Measurements from ENCODE around the gene NR2E3. TPM values are rescaled to one million over a fixed set of nuclear protein-coding genes. Genes with fewer than 3 reads are reported as not detected.

The NR2E3 gene
- total RNA-seq, 2 donors from 2014 or later = not detected

GRCh38 chr15:71788646-71789579, 21.4 kb upstream of the NR2E3 start:
- no peak for DNase-seq
- intact Hi-C loops (cut with DNase I) = no loop called here

GRCh38 chr15:71789616-71790015, 20.7 kb upstream of the NR2E3 start:
- DNase-seq = no peak
- no peak for ATAC-seq
- intact Hi-C loops (cut with DNase I) = no loop called here

More at GRCh38 chr15:71788646-71789579, 21.4 kb upstream of the NR2E3 start:
- no peak for ATAC-seq

GRCh38 chr15:71790081-71790480, 20.3 kb upstream of the NR2E3 start:
- no peak for DNase-seq
- no peak for ATAC-seq
- intact Hi-C loops (cut with DNase I) = no loop called here

GRCh38 chr15:71791975-71792374, 18.4 kb upstream of the NR2E3 start:
- no peak for ATAC-seq
- DNase-seq = no peak
- intact Hi-C loops (cut with DNase I) = no loop called here

GRCh38 chr15:71792521-71792920, 17.8 kb upstream of the NR2E3 start:
- DNase-seq (no peak), ATAC-seq (no peak)
- intact Hi-C loops (cut with DNase I) = no loop called here

GRCh38 chr15:71798641-71799040, 11.7 kb upstream of the NR2E3 start:
- intact Hi-C loops (cut with DNase I) = no loop called here
- DNase-seq (no peak), ATAC-seq (no peak)

GRCh38 chr15:71800190-71800589, 10.2 kb upstream of the NR2E3 start:
- intact Hi-C loops (cut with DNase I) = loop anchor here in 1 of 2 donors (2.0 to 5.0 kb wide), 2 partner anchors 51 to 353 kb away; no protein-coding TSS in a partner anchor
- ATAC-seq (no peak), DNase-seq (no peak)

GRCh38 chr15:71800835-71801745, 9.3 kb upstream of the NR2E3 start:
- no peak for DNase-seq

GRCh38 chr15:71801935-71802655, 8.3 kb upstream of the NR2E3 start:
- intact Hi-C loops (cut with DNase I) = loop anchor here in 1 of 2 donors (2.0 to 5.0 kb wide), 2 partner anchors 53 to 355 kb away; no protein-coding TSS in a partner anchor
- no peak for DNase-seq
- no peak for ATAC-seq

More at GRCh38 chr15:71800835-71801745, 9.3 kb upstream of the NR2E3 start:
- intact Hi-C loops (cut with DNase I) = loop anchor here in 1 of 2 donors (2.0 to 5.0 kb wide), 2 partner anchors 52 to 354 kb away; no protein-coding TSS in a partner anchor
- ATAC-seq = peak; percentile 86 to 90

- intact Hi-C loops (cut with DNase I) = loop anchor here in 1 of 2 donors (5.0 kb wide), 1 partner anchor 355 kb away; no protein-coding TSS in a partner anchor
- ATAC-seq = no peak
Observed at GRCh38 chr15:71802770-71803169, 7.6 kb upstream of the NR2E3 start.

GRCh38 chr15:71804226-71804625, 6.1 kb upstream of the NR2E3 start:
- ATAC-seq (no peak), DNase-seq (no peak)
- intact Hi-C loops (cut with DNase I) = loop anchor here in 1 of 2 donors (5.0 kb wide), 1 partner anchor 357 kb away; no protein-coding TSS in a partner anchor

More at GRCh38 chr15:71802770-71803169, 7.6 kb upstream of the NR2E3 start:
- DNase-seq = no peak

GRCh38 chr15:71804695-71805470, 5.5 kb upstream of the NR2E3 start:
- no peak for ATAC-seq
- DNase-seq = no peak
- intact Hi-C loops (cut with DNase I) = loop anchor here in 1 of 2 donors (5.0 kb wide), 1 partner anchor 358 kb away; no protein-coding TSS in a partner anchor

- peak in 1 of 2 donors; percentile 12 for ATAC-seq
- intact Hi-C loops (cut with DNase I) = no loop called here
- no peak for DNase-seq
Observed at GRCh38 chr15:71806452-71806931, 3.9 kb upstream of the NR2E3 start.

GRCh38 chr15:71807125-71807629, 3.2 kb upstream of the NR2E3 start:
- intact Hi-C loops (cut with DNase I) = no loop called here
- ATAC-seq = no peak
- no peak for DNase-seq

- intact Hi-C loops (cut with DNase I) = no loop called here
- no peak for DNase-seq
- peak; percentile 7 to 16 for ATAC-seq
Observed at GRCh38 chr15:71807691-71808091, 2.7 kb upstream of the NR2E3 start.

GRCh38 chr15:71808311-71809020, 1.9 kb upstream of the NR2E3 start:
- intact Hi-C loops (cut with DNase I) = no loop called here
- DNase-seq (no peak), ATAC-seq (peak; percentile 6 to 63)

- DNase-seq (no peak), ATAC-seq (no peak)
- intact Hi-C loops (cut with DNase I) = no loop called here
Observed at GRCh38 chr15:71809346-71809745, 1.0 kb upstream of the NR2E3 start.
